Subcutaneous abdominal adipose tissue (tissue), 5 donors: ENCODE results near the gene COPG2.
A peak's percentile ranks its signal among the peaks of the same experiment; 100 is the strongest.
"Not testable (repeated sequence)": the region's sequence is repeated elsewhere in the genome, so short reads cannot be mapped to it uniquely, and the experiment has no call there.

Source experiments
- H3K27ac ChIP-seq: one replicate; pipeline ENCODE4 v1.7.0; 2013; ENCODE audit warnings: low read depth, mild to moderate bottlenecking, inconsistent platforms, low read length, moderate library complexity
- H3K27me3 ChIP-seq, 5 donors: one replicate each; pipeline ENCODE4 v1.7.0; 2013; ENCODE audit warnings: low read length in 5 of 5, inconsistent platforms in 1 of 5; ENCODE audit not compliant: control insufficient read depth in 5 of 5, insufficient read depth in 4 of 5
- H3K36me3 ChIP-seq, 5 donors: one replicate each; pipeline ENCODE4 v1.7.0; 2013; ENCODE audit warnings: low read length in 5 of 5; ENCODE audit not compliant: control insufficient read depth in 5 of 5, insufficient read depth in 5 of 5
- H3K4me1 ChIP-seq, 5 donors: one replicate each; pipeline ENCODE4 v1.7.0; 2013; ENCODE audit warnings: low read length in 5 of 5, mild to moderate bottlenecking in 3 of 5, moderate library complexity in 1 of 5; ENCODE audit not compliant: control insufficient read depth in 5 of 5, insufficient read depth in 5 of 5
- H3K4me3 ChIP-seq, 5 donors: one replicate each; pipeline ENCODE4 v1.7.0; 2013; ENCODE audit warnings: low read length in 5 of 5, low read depth in 1 of 5
- H3K9ac ChIP-seq, 5 donors: one replicate each; pipeline ENCODE4 v1.7.0; 2013; ENCODE audit warnings: low read length in 5 of 5, mild to moderate bottlenecking in 4 of 5, moderate library complexity in 3 of 5
- H3K9me3 ChIP-seq, 5 donors: one replicate each; pipeline ENCODE4 v1.7.0; 2013; ENCODE audit warnings: low read length in 5 of 5; ENCODE audit not compliant: control insufficient read depth in 5 of 5
- donor health status: healthy.
- donor health status: healthy.
- donor health status: healthy.
- donor health status: healthy.
- donor health status: healthy.

COPG2 gene

DNA sequence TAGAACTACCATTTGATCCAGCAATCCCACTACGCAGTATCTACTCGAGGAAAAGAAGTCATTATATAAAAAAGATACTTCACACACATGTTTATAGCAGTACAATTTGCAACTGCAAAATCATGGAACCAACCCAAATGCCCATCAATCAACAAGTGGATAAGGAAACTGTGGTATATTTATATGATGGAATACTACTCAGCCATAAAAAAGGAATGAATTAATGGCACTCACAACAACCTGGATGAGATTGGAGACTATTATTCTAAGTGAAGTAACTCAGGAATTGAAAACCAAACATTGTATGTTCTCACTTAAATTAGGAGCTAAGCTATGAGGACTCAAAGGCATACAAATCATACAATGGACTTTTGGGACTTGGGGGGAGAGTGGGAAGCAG lies 82.6 kb downstream of the COPG2 start:
- H3K4me3 ChIP-seq, H3K4me1 ChIP-seq, H3K27ac ChIP-seq, H3K36me3 ChIP-seq, H3K9me3 ChIP-seq, H3K27me3 ChIP-seq, H3K9ac ChIP-seq: not testable (repeated sequence)

DNA sequence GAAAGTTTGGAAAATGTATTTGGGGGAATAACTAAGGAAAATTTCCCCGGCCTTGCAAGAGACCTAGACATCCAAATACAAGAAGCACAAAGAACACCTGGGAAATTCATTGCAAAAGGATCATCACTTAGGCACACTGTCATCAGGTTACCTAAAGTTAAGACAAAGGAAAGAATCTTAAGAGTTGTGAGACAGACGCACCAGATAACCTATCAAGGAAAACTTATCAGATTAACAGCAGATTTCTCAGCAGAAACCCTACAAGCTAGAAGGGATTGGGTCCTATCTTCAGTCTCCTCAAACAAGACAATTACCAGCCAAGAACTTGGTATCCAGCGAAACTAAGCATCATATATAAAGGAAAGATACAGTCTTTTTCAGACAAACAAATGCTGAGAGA lies 93.4 kb downstream of the COPG2 start:
- not testable (repeated sequence) for H3K36me3 ChIP-seq, H3K4me3 ChIP-seq, H3K27ac ChIP-seq, H3K27me3 ChIP-seq, H3K9ac ChIP-seq, H3K4me1 ChIP-seq
- peaks cover 0 to 11% (median 0%) of the 10 kb centered on the region in 5 donors for H3K9me3 ChIP-seq

DNA sequence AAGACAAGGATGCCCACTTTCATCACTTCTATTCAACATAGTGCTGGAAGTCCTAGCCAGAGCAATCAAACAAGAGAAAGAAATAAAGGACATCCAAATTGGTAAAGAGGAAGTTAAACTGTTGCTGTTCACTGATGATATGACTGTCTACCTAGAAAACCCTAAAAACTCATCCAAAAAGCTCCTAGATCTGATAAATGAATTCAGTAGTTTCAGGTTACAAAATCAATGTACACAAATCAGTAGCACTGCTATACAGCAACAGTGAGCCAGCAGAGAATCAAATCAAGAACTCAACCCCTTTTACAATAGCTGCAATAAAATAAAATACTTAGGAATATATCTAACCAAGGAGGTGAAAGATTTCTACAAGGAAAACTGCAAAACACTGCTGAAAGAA lies 98.4 kb downstream of the COPG2 start:
- H3K4me1 ChIP-seq, H3K4me3 ChIP-seq, H3K27ac ChIP-seq, H3K36me3 ChIP-seq, H3K9ac ChIP-seq, H3K27me3 ChIP-seq, H3K9me3 ChIP-seq: not testable (repeated sequence)

DNA sequence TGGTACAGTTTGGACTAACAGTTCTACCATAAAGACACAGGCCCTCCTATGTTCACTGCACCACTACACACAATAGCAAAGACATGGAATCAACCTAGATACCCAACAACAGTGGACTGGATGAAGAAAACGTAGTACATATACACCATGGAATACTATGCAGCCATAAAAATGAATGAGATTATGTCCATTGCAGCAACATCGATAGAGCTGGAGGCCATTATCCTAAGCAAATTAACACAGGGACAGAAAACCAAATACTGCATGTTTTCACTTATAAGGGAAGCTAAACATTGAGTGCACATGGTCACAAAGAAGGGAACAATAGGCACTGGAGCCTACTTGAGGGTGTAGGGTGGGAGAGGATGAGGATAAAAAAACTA lies 101.7 kb downstream of the COPG2 start:
- Histone ChIP-seq H3K4me3 (no peak overlapping the region), H3K27ac (no peak overlapping the region), H3K36me3 (no peaks in the 10 kb centered on the region), H3K27me3 (no peaks in the 10 kb centered on the region), H3K9me3 (peaks cover 0 to 13% (median 9%) of the 10 kb centered on the region in 5 donors), H3K9ac (no peak overlapping the region), H3K4me1 (peaks cover 0 to 2% (median 0%) of the 10 kb centered on the region in 5 donors)

DNA sequence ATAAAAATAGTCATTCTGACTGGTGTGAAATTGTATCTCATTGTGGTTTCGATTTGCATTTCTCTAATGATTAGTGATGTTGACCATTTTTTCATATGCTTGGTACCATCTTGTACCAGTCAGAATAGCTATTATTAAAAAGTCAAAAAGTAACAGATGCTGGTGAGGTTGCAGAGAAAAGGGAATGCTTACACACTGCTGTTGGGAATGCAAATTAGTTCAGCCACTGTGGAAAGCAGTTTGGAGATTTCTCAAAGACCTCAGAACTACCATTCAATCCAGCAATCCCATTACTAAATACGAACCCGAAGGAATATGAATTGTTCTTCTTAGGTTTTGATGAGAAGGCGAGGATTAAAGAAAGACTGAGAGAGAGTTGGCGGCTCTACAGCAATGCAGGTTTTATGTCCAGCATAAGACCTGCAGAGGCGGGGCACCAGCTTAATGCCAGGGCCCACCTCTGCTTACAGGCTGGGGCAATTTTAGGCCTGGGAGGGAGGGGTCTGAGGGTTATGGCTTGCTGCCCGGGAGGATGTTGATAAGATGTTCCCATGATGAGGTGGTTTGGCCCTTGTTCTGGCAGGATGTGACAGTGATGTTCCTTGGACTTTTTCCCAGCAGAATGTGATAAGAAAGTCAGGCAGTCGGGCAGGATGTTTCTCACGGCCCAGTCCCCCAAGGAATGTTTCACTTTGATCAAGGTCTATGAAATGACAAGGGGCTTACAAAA lies 102.2 kb downstream of the COPG2 start:
- Histone ChIP-seq H3K27me3 (no peaks in the 10 kb centered on the region), H3K4me1 (peaks cover 0 to 2% (median 0%) of the 10 kb centered on the region in 5 donors), H3K36me3 (no peaks in the 10 kb centered on the region), H3K9ac (no peak overlapping the region), H3K27ac (no peak overlapping the region), H3K4me3 (no peak overlapping the region), H3K9me3 (peaks cover 0 to 13% (median 9%) of the 10 kb centered on the region in 5 donors)

DNA sequence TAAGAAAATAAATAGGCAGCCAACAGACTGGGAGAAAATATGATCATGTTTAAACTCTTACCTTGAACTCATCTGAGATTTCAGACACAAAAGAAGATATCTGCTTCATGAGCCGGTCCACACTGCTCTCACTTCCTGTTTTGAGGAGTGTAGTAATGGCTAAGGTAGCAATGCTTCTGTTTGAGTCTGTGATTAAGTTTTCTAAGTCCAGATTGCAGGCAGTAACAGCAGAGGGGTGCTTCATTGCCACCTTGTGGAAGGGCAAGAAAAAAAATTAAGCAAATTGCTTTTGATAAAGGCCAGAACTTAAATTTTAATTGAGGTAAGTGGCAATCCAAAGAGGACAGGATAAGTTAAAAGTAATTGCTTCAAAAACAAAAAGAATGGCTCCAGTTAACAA lies 107.6 kb downstream of the COPG2 start:
- Histone ChIP-seq H3K9ac (no peak overlapping the region), H3K27ac (no peak overlapping the region), H3K4me1 (no peaks in the 10 kb centered on the region), H3K27me3 (no peaks in the 10 kb centered on the region), H3K9me3 (peaks cover 0 to 7% (median 6%) of the 10 kb centered on the region in 5 donors), H3K36me3 (peaks cover 0 to 4% (median 0%) of the 10 kb centered on the region in 5 donors), H3K4me3 (no peak overlapping the region)

DNA sequence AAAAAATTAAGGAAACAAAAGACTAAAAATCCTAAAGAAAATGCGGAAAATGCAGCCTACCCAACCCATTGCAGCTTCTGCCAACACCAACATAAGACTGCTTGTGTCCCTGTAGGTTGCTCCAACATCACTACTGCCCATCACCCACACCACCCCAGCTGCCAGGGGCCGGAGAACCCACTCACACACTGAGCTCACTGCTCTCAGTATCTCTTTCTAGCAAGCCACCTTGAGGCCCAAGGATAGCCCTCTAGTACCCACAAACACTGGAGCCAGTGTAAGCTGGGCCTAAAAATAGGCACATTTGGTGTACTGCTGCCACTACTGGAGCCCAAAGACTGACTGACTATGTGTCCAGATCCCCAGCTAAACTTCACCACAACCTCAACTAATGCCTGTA lies 109.4 kb downstream of the COPG2 start:
- no peak overlapping the region for H3K27ac ChIP-seq
- peaks cover 2 to 7% (median 5%) of the 10 kb centered on the region in 5 donors for H3K36me3 ChIP-seq
- no peaks in the 10 kb centered on the region for H3K4me1 ChIP-seq
- H3K27me3 ChIP-seq = no peaks in the 10 kb centered on the region
- peak overlapping the region in 3 of 5 donors; percentile 18 to 37 (median 31) for H3K4me3 ChIP-seq
- H3K9me3 ChIP-seq = peaks cover 0 to 4% (median 0%) of the 10 kb centered on the region in 5 donors
- no peak overlapping the region for H3K9ac ChIP-seq

DNA sequence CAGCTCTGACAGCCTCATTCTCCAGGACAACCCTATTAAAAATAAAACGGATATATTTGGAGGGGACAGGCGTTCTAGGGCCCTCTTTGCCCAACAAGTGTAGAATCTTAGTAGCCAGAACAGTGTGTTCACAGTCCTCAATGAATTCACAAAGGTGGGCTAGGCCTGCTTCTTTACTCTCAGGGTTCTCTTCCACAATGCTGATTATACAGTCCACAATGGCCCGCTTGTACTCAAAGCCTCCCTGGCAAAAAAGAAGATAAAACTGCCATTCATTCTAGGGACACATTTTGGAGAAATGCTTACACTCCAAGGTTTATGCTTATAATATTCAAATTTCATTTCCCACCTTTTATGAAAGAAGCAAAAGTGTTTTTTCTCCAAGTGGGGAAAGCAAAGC lies 114.1 kb downstream of the COPG2 start:
- H3K27me3 ChIP-seq = no peaks in the 10 kb centered on the region
- peaks cover 0 to 4% (median 0%) of the 10 kb centered on the region in 5 donors for H3K9me3 ChIP-seq
- H3K27ac ChIP-seq = no peak overlapping the region
- H3K4me1 ChIP-seq = no peaks in the 10 kb centered on the region
- H3K36me3 ChIP-seq = peaks cover 17 to 30% (median 18%) of the 10 kb centered on the region in 5 donors
- H3K4me3 ChIP-seq = no peak overlapping the region
- no peak overlapping the region for H3K9ac ChIP-seq

DNA sequence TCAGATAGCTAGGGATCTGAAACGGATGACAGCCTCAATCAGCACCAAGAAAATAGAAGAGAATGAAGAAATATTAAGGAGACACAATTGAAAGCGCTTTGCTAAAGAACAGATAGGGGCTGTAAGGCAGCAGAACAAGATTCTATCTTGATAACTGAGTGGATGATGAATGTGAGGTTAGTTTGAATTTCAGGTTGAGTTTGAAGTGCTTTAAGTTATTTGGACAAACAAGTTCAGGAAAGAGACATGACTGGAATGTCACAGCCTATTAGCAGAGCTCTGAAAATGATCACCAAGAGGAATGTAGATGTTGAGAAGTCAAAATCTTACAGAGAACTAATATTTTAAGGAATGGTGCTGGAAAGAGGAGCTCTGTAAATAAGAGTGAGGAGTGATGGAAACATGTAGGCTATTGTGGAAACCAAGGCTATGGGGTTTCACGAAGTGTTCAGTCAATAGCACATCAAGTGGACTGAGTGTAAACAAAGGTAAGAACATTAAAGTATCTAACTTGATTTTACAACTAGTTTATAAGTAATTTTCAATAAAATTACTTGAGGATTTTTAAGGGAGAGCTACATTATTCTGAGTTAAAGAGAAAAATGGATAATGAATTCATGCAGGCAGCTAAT lies 115.0 kb downstream of the COPG2 start:
- Histone ChIP-seq H3K9ac (no peak overlapping the region), H3K9me3 (peaks cover 0 to 4% (median 0%) of the 10 kb centered on the region in 5 donors), H3K4me3 (no peak overlapping the region), H3K4me1 (no peaks in the 10 kb centered on the region), H3K27ac (no peak overlapping the region), H3K36me3 (peaks cover 16 to 37% (median 20%) of the 10 kb centered on the region in 5 donors), H3K27me3 (no peaks in the 10 kb centered on the region)

DNA sequence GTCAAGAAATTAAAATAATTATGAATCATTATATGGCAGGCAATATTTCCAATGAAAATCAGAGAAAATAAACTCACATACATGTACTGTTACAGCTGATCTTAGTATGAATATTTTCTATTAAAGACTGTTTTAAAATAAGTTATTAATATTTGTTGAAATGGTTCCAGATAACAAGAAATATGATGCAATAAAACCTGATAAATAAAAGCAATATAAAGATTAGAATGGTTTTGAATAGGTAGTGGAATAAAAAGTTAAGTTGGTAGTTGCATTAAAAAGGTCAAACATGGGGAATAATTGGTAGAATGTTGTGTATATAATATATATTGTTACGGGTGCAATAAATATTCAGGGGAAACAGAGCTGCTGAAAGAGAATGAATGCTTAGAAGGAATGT lies 124.2 kb downstream of the COPG2 start:
- Histone ChIP-seq H3K9me3 (no peaks in the 10 kb centered on the region), H3K4me3 (no peak overlapping the region), H3K36me3 (peaks cover 40 to 61% (median 50%) of the 10 kb centered on the region in 5 donors), H3K27me3 (no peaks in the 10 kb centered on the region), H3K27ac (no peak overlapping the region), H3K4me1 (peaks cover 0 to 5% (median 0%) of the 10 kb centered on the region in 5 donors), H3K9ac (no peak overlapping the region)
